Measurements from ENCODE around the gene SIK1. TPM values are rescaled to one million over a fixed set of nuclear protein-coding genes. Genes with fewer than 3 reads are reported as not detected.
"Not testable (repeated sequence)": the region's sequence is repeated elsewhere in the genome, so short reads cannot be mapped to it uniquely, and the experiment has no call there.

Gene SIK1
- 5.7 and 6.4 TPM in 2 replicates for total RNA-seq (2021)
- long read RNA-seq: 0 reads

- not testable (repeated sequence) for H3K4me2 ChIP-seq (ENCODE audit: insufficient read depth, insufficient read length, low read length); H3K23me2 ChIP-seq (ENCODE audit: insufficient read length, low read depth, low read length, poor library complexity, severe bottlenecking); H3K79me2 ChIP-seq (ENCODE audit: insufficient read depth, low read length); H3K27ac ChIP-seq (ENCODE audit: insufficient read length, low read depth, low read length); H3K36me3 Mint-ChIP-seq (ENCODE audit: insufficient read depth in 1 of 3, low read depth in 3 of 3); H3K14ac ChIP-seq (ENCODE audit: insufficient read depth, low read length); H3K4me1 Mint-ChIP-seq; H2BK12ac ChIP-seq (ENCODE audit: insufficient read length, low read depth, low read length); H3K79me1 ChIP-seq (ENCODE audit: insufficient read depth, low read depth, low read length, poor library complexity, severe bottlenecking); H3K4me1 ChIP-seq (ENCODE audit: insufficient read depth, low read length); H3K27me3 Mint-ChIP-seq (ENCODE audit: low read depth); H3T11ph ChIP-seq (ENCODE audit: low read length); H2BK15ac ChIP-seq (ENCODE audit: low read depth, low read length); H4K91ac ChIP-seq (ENCODE audit: insufficient read length, low read depth, low read length); H2AFZ ChIP-seq (ENCODE audit: low read length); H2BK20ac ChIP-seq (ENCODE audit: low read depth, low read length, poor library complexity, severe bottlenecking); H3K56ac ChIP-seq (ENCODE audit: insufficient read length, low read depth, low read length); DNase-seq; H2AK5ac ChIP-seq (ENCODE audit: insufficient read length, low read length); H3K23ac ChIP-seq (ENCODE audit: insufficient read length, low read depth, low read length); H2BK5ac ChIP-seq (ENCODE audit: insufficient read length, low read length); H3K9me3 Mint-ChIP-seq; H4K20me1 ChIP-seq (ENCODE audit: control insufficient read depth, insufficient read depth, insufficient read length); H4K8ac ChIP-seq (replicated peaks; ENCODE audit: insufficient read length, low read depth, low read length); H3K18ac ChIP-seq (ENCODE audit: insufficient read length, low read depth, low read length); H2BK120ac ChIP-seq (ENCODE audit: low read depth, low read length, poor library complexity, severe bottlenecking); H3K27ac Mint-ChIP-seq; H3K9ac ChIP-seq (ENCODE audit: extremely low read depth, insufficient read length, low read length); H4K5ac ChIP-seq (ENCODE audit: insufficient read length, low read depth, low read length); H3K9me3 ChIP-seq (ENCODE audit: control insufficient read depth, low read depth, low read length); H3K4ac ChIP-seq (ENCODE audit: low read depth, low read length); H3K4me3 Mint-ChIP-seq; H3K27me3 ChIP-seq (ENCODE audit: insufficient read depth, low read length)
- WGBS (ENCODE audit: extremely low coverage, insufficient read length, low lambda C conversion rate): no CpG with 5 or more reads among the region's 120 CpGs
These were observed at the start of gene SIK1 for GRCh38 chr21:43426404-43427241. Gene SIK1, minus strand, starts transcription at chr21:43427131. Its CDS starts 953 bp downstream, at chr21:43426178.

DNA sequence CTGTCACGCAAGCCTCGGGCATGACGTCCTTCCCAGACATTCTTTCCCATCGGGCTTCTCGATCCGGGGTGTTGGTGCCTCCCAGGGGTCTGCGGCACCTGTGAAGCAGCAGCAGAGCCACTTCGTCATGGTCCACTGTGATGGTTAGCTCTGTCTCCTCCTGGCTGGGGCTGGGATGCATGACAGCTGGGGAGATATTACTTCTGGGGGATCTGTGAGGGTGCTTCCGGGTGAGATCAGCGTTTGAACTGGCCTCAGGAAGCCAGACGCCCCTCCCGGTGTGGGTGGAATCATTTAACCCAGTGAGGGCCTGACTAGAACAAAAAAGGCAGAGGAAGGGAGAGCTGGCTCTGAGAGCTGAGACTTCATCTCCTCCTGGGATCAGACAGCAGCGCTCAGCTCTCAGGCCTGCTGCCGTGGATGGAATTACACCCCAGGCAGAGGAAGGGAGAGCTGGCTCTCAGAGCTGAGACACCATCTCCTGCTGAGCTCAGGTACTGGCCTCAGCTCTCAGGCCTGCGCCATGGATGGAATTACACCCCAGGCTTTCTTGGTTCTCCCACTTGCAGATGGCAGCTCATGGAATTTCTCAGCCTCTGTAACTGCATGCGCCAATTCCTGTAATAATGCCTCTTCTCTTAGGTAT, 44.8 kb upstream of the SIK1 start:
- H3K9me3 Mint-ChIP-seq; H3K36me3 Mint-ChIP-seq (ENCODE audit: insufficient read depth in 1 of 3, low read depth in 3 of 3); H4K91ac ChIP-seq (ENCODE audit: insufficient read length, low read depth, low read length); H3K79me1 ChIP-seq (ENCODE audit: insufficient read depth, low read depth, low read length, poor library complexity, severe bottlenecking); H3K9me3 ChIP-seq (ENCODE audit: control insufficient read depth, low read depth, low read length); H3T11ph ChIP-seq (ENCODE audit: low read length); H4K20me1 ChIP-seq (ENCODE audit: control insufficient read depth, insufficient read depth, insufficient read length); H3K9ac ChIP-seq (ENCODE audit: extremely low read depth, insufficient read length, low read length); H3K27me3 Mint-ChIP-seq (ENCODE audit: low read depth); H3K18ac ChIP-seq (ENCODE audit: insufficient read length, low read depth, low read length); H3K27me3 ChIP-seq (ENCODE audit: insufficient read depth, low read length); H3K56ac ChIP-seq (ENCODE audit: insufficient read length, low read depth, low read length); H3K4me1 Mint-ChIP-seq; DNase-seq; H2BK5ac ChIP-seq (ENCODE audit: insufficient read length, low read length); H2BK120ac ChIP-seq (ENCODE audit: low read depth, low read length, poor library complexity, severe bottlenecking); H4K8ac ChIP-seq (replicated peaks; ENCODE audit: insufficient read length, low read depth, low read length); H3K4me1 ChIP-seq (ENCODE audit: insufficient read depth, low read length); H2BK12ac ChIP-seq (ENCODE audit: insufficient read length, low read depth, low read length); H3K4me3 Mint-ChIP-seq; H3K4ac ChIP-seq (ENCODE audit: low read depth, low read length); H3K27ac ChIP-seq (ENCODE audit: insufficient read length, low read depth, low read length); H2AFZ ChIP-seq (ENCODE audit: low read length); H3K79me2 ChIP-seq (ENCODE audit: insufficient read depth, low read length); H3K23me2 ChIP-seq (ENCODE audit: insufficient read length, low read depth, low read length, poor library complexity, severe bottlenecking); H4K5ac ChIP-seq (ENCODE audit: insufficient read length, low read depth, low read length); H2AK5ac ChIP-seq (ENCODE audit: insufficient read length, low read length); H3K14ac ChIP-seq (ENCODE audit: insufficient read depth, low read length); H2BK20ac ChIP-seq (ENCODE audit: low read depth, low read length, poor library complexity, severe bottlenecking); H2BK15ac ChIP-seq (ENCODE audit: low read depth, low read length); H3K4me2 ChIP-seq (ENCODE audit: insufficient read depth, insufficient read length, low read length); H3K23ac ChIP-seq (ENCODE audit: insufficient read length, low read depth, low read length); H3K27ac Mint-ChIP-seq: not testable (repeated sequence)
- WGBS (ENCODE audit: extremely low coverage, insufficient read length, low lambda C conversion rate): no CpG with 5 or more reads among the region's 16 CpGs

Measured in H9 (cell line).